ENCODE results near the gene PRUNE2. TPM values are rescaled to one million over a fixed set of nuclear protein-coding genes. Genes with fewer than 3 reads are reported as not detected.
A peak's percentile ranks its signal among the peaks of the same experiment; 100 is the strongest.

Gene PRUNE2
- total RNA-seq, 1 donor, result 80.0 TPM

- no peak for DNase-seq (ENCODE audit: insufficient read length, low spot score, missing footprints)
- TF ChIP-seq, protein P1, sequence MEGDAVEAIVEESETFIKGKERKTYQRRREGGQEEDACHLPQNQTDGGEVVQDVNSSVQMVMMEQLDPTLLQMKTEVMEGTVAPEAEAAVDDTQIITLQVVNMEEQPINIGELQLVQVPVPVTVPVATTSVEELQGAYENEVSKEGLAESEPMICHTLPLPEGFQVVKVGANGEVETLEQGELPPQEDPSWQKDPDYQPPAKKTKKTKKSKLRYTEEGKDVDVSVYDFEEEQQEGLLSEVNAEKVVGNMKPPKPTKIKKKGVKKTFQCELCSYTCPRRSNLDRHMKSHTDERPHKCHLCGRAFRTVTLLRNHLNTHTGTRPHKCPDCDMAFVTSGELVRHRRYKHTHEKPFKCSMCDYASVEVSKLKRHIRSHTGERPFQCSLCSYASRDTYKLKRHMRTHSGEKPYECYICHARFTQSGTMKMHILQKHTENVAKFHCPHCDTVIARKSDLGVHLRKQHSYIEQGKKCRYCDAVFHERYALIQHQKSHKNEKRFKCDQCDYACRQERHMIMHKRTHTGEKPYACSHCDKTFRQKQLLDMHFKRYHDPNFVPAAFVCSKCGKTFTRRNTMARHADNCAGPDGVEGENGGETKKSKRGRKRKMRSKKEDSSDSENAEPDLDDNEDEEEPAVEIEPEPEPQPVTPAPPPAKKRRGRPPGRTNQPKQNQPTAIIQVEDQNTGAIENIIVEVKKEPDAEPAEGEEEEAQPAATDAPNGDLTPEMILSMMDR (IDR thresholded peaks at IDR 0.05; ENCODE audit: extremely low read depth, low read depth, low read length), result no peak
- H3K4me2 ChIP-seq (ENCODE audit: insufficient read depth, low read length), result no peak overlapping the region
- H3K27me3 ChIP-seq (ENCODE audit: insufficient read depth, low read length), result peaks cover 3% of the 10 kb centered on the region
- H3K9me3 ChIP-seq (ENCODE audit: low read depth, low read length), result no peaks in the 10 kb centered on the region
- no peaks in the 10 kb centered on the region for H3K36me3 ChIP-seq (ENCODE audit: insufficient read depth, low read length)
- no peaks in the 10 kb centered on the region for H3K79me2 ChIP-seq (ENCODE audit: insufficient read depth, low read length)
- H3K4me3 ChIP-seq (ENCODE audit: insufficient read depth, low read length), result no peak overlapping the region
- H3K4me1 ChIP-seq (ENCODE audit: insufficient read depth, low read length), result peaks cover 6% of the 10 kb centered on the region
- H4K20me1 ChIP-seq (ENCODE audit: insufficient read depth, low read length), result no peaks in the 10 kb centered on the region
- H3K27ac ChIP-seq (ENCODE audit: low read depth, low read length), result no peak overlapping the region
- no peak overlapping the region for H2AFZ ChIP-seq (ENCODE audit: low read length)
These were observed 146.2 kb downstream of the PRUNE2 start for GRCh38 chr9:76759732-76760131.

GRCh38 chr9:76758476-76758875 is 147.4 kb downstream of the PRUNE2 start:
- no peak overlapping the region for H2AFZ ChIP-seq (ENCODE audit: low read length)
- no peak overlapping the region for H3K4me3 ChIP-seq (ENCODE audit: insufficient read depth, low read length)
- H3K4me1 ChIP-seq (ENCODE audit: insufficient read depth, low read length), result peaks cover 6% of the 10 kb centered on the region
- no peak overlapping the region for H3K27ac ChIP-seq (ENCODE audit: low read depth, low read length)
- H3K79me2 ChIP-seq (ENCODE audit: insufficient read depth, low read length), result no peaks in the 10 kb centered on the region
- H4K20me1 ChIP-seq (ENCODE audit: insufficient read depth, low read length), result no peaks in the 10 kb centered on the region
- TF ChIP-seq, protein P1 (IDR thresholded peaks at IDR 0.05; ENCODE audit: extremely low read depth, low read depth, low read length), result no peak
- peaks cover 3% of the 10 kb centered on the region for H3K27me3 ChIP-seq (ENCODE audit: insufficient read depth, low read length)
- no peaks in the 10 kb centered on the region for H3K9me3 ChIP-seq (ENCODE audit: low read depth, low read length)
- no peaks in the 10 kb centered on the region for H3K36me3 ChIP-seq (ENCODE audit: insufficient read depth, low read length)
- peak; percentile 2 for DNase-seq (ENCODE audit: insufficient read length, low spot score, missing footprints)
- H3K4me2 ChIP-seq (ENCODE audit: insufficient read depth, low read length), result no peak overlapping the region

DNA sequence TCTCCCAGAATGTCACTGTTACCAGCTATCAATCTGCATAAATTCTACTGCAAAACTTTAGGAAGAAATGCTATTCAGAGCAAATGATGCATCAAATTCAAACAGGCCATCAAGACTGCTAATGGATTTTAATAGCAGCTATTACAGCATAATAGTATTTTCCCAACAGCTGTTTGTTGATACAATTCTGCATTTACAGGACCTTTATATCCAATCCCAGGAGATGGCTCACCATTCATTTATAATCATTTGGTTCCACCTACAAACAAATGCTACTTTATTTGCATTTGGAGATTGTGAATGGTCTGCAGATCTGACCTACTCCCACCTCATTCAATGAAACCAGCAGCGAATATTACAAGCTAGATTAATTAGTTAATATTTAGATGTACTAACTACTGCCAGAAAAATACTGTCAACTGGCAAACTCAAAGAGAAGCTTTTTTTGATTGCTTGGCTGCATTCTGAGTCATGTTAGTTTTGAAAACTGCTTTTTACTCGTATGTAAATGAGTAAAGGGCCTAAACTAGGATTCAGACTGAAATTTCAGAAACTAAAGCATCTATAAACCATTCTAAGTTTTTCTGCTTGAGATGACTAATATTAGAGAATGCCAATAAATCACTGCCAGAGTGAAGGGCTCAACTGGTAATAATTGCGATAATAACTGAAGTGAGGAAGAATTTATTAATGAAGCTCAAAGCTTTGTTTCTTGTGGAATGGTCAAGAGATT is 148.8 kb downstream of the PRUNE2 start:
- Histone ChIP-seq H3K9me3 (ENCODE audit: low read depth, low read length) (no peaks in the 10 kb centered on the region), H2AFZ (ENCODE audit: low read length) (no peak overlapping the region)
- no peak for DNase-seq (ENCODE audit: insufficient read length, low spot score, missing footprints)

DNA sequence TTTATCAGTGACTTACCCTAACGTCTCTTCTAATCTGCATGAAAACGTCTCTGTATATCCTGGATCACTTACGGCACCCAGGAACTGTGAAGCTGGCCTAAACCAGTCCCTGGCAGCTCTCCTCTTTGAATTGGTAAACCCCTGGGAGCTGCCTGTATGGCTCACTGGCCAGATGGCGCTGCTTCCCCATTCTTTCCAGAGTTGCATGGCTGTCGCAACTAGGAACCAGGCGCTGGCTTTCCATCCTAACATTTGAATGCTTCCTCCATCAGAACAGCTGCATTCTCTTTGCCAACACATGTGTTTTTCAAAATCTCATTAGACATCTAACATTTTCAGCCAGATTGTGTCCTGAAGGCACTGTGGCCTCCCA is 149.7 kb downstream of the PRUNE2 start:
- H3K4me1 ChIP-seq (ENCODE audit: insufficient read depth, low read length), result peaks cover 6% of the 10 kb centered on the region
- TF ChIP-seq, protein P1 (IDR thresholded peaks at IDR 0.05; ENCODE audit: extremely low read depth, low read depth, low read length), result peak; percentile 22
- no peak overlapping the region for H3K4me3 ChIP-seq (ENCODE audit: insufficient read depth, low read length)
- DNase-seq (ENCODE audit: insufficient read length, low spot score, missing footprints), result no peak
- H3K36me3 ChIP-seq (ENCODE audit: insufficient read depth, low read length), result no peaks in the 10 kb centered on the region
- H3K4me2 ChIP-seq (ENCODE audit: insufficient read depth, low read length), result no peak overlapping the region
- H3K27me3 ChIP-seq (ENCODE audit: insufficient read depth, low read length), result peaks cover 3% of the 10 kb centered on the region
- no peaks in the 10 kb centered on the region for H3K9me3 ChIP-seq (ENCODE audit: low read depth, low read length)
- H2AFZ ChIP-seq (ENCODE audit: low read length), result no peak overlapping the region
- H3K79me2 ChIP-seq (ENCODE audit: insufficient read depth, low read length), result no peaks in the 10 kb centered on the region
- no peak overlapping the region for H3K27ac ChIP-seq (ENCODE audit: low read depth, low read length)
- H4K20me1 ChIP-seq (ENCODE audit: insufficient read depth, low read length), result no peaks in the 10 kb centered on the region

More for the DNA sequence above, 148.8 kb downstream of the PRUNE2 start:
- Histone ChIP-seq H3K4me1 (ENCODE audit: insufficient read depth, low read length) (peaks cover 6% of the 10 kb centered on the region), H3K4me3 (ENCODE audit: insufficient read depth, low read length) (no peak overlapping the region), H3K4me2 (ENCODE audit: insufficient read depth, low read length) (no peak overlapping the region), H3K79me2 (ENCODE audit: insufficient read depth, low read length) (no peaks in the 10 kb centered on the region), H3K27me3 (ENCODE audit: insufficient read depth, low read length) (peaks cover 3% of the 10 kb centered on the region), H4K20me1 (ENCODE audit: insufficient read depth, low read length) (no peaks in the 10 kb centered on the region), H3K36me3 (ENCODE audit: insufficient read depth, low read length) (no peaks in the 10 kb centered on the region), H3K27ac (ENCODE audit: low read depth, low read length) (no peak overlapping the region)
- TF ChIP-seq, protein P1 (IDR thresholded peaks at IDR 0.05; ENCODE audit: extremely low read depth, low read depth, low read length), result no peak

Measured in osteoblast (primary cell).